ENCODE measurements around the gene FZD8.

- TF ChIP-seq CTCF (IDR thresholded peaks at IDR 0.05), result no peak
- no peak for TF ChIP-seq EZH2 (IDR thresholded peaks at IDR 0.05; ENCODE audit: borderline replicate concordance, insufficient read depth, low read depth, low read length, poor library complexity, severe bottlenecking)
These were observed 42.5 kb upstream of the FZD8 start for GRCh38 chr10:35684586-35684985.

Measured in B cell (primary cell).